ENCODE data around the gene ACOT2. TPM values are rescaled to one million over a fixed set of nuclear protein-coding genes. Genes with fewer than 3 reads are reported as not detected.
"Not testable (repeated sequence)": the region's sequence is repeated elsewhere in the genome, so short reads cannot be mapped to it uniquely, and the experiment has no call there.

ACOT2 gene
- 50.5 and 70.2 TPM in 2 replicates for polyA plus RNA-seq (2011; rRNA removed)
- polyA minus RNA-seq (2011; rRNA and poly(A)+ RNA removed), result 11.6 and 23.8 TPM in 2 replicates

GRCh38 chr14:73569185-73569958, at the start of gene ACOT2:
ACOT2 (plus strand) TSS chr14:73569213; CDS start chr14:73569241, 28 bp downstream.
- peak; percentile 23; the same call in 1 of the 2 replicates for TF ChIP-seq CTCF (IDR thresholded peaks at IDR 0.05; ENCODE audit: insufficient read depth, low read depth, low read length)
- peak; percentile 61 for DNase-seq (ENCODE audit: low read depth)
- CTCF ChIA-PET, result interaction anchor here (0.5 to 4.7 kb wide), 9 partner anchors 20 to 621 kb away, joined by 3 to 38 read pairs (median 3); partner anchors contain the start of gene RIOX1

GRCh38 chr14:73521229-73521628, 47.8 kb upstream of the ACOT2 start:
- POLR2A ChIA-PET, result no interaction called here
- no peaks in the 10 kb centered on the region for H3K36me3 ChIP-seq (ENCODE audit: control insufficient read depth, insufficient read depth, low read length)
- no peak overlapping the region for H3K4me3 ChIP-seq (ENCODE audit: low read depth, low read length)
- H3K27me3 ChIP-seq (ENCODE audit: control insufficient read depth, insufficient read depth, low read length), result peaks cover 1% of the 10 kb centered on the region; the same call in 1 of the 2 replicates
- no peak for TF ChIP-seq CTCF (IDR thresholded peaks at IDR 0.05; ENCODE audit: insufficient read depth, low read depth, low read length)
- CTCF ChIA-PET, result interaction anchor here (8.3 kb wide), 1 partner anchor 12 kb away, joined by 56 read pairs; no protein-coding TSS in a partner anchor
- no peak for DNase-seq (ENCODE audit: low read depth)

More at GRCh38 chr14:73569185-73569958, at the start of gene ACOT2:
- POLR2A ChIA-PET, result interaction anchor here (0.6 kb wide), 1 partner anchor 60 kb away, joined by 3 read pairs; no protein-coding TSS in a partner anchor
- H3K27me3 ChIP-seq (ENCODE audit: control insufficient read depth, insufficient read depth, low read length); H3K36me3 ChIP-seq (ENCODE audit: control insufficient read depth, insufficient read depth, low read length): not testable (repeated sequence)
- peak within 1 kb of the TSS; percentile 50 for H3K4me3 ChIP-seq (ENCODE audit: low read depth, low read length)

GRCh38 chr14:73524493-73524892, 44.5 kb upstream of the ACOT2 start:
- Histone ChIP-seq H3K36me3 (ENCODE audit: control insufficient read depth, insufficient read depth, low read length) (no peaks in the 10 kb centered on the region), H3K27me3 (ENCODE audit: control insufficient read depth, insufficient read depth, low read length) (peaks cover 1% of the 10 kb centered on the region; the same call in 1 of the 2 replicates), H3K4me3 (ENCODE audit: low read depth, low read length) (no peak overlapping the region)
- no peak for TF ChIP-seq CTCF (IDR thresholded peaks at IDR 0.05; ENCODE audit: insufficient read depth, low read depth, low read length)
- ChIA-PET POLR2A (no interaction called here), CTCF (no interaction called here)
- DNase-seq (ENCODE audit: low read depth), result no peak

- no peaks in the 10 kb centered on the region for H3K27me3 ChIP-seq (ENCODE audit: control insufficient read depth, insufficient read depth, low read length)
- no peak overlapping the region for H3K4me3 ChIP-seq (ENCODE audit: low read depth, low read length)
- H3K36me3 ChIP-seq (ENCODE audit: control insufficient read depth, insufficient read depth, low read length), result no peaks in the 10 kb centered on the region
- no peak for DNase-seq (ENCODE audit: low read depth)
- ChIA-PET POLR2A (no interaction called here), CTCF (interaction anchor here (0.7 to 3.2 kb wide), 2 partner anchors 18 to 43 kb away, joined by 3 to 17 read pairs; no protein-coding TSS in a partner anchor)
- no peak for TF ChIP-seq CTCF (IDR thresholded peaks at IDR 0.05; ENCODE audit: insufficient read depth, low read depth, low read length)
Measured at GRCh38 chr14:73526036-73526984, 42.7 kb upstream of the ACOT2 start.

- H3K36me3 ChIP-seq (ENCODE audit: control insufficient read depth, insufficient read depth, low read length); CTCF ChIA-PET; DNase-seq (ENCODE audit: low read depth); POLR2A ChIA-PET; H3K4me3 ChIP-seq (ENCODE audit: low read depth, low read length); H3K27me3 ChIP-seq (ENCODE audit: control insufficient read depth, insufficient read depth, low read length): not testable (repeated sequence)
Measured at GRCh38 chr14:73529356-73529755, 39.7 kb upstream of the ACOT2 start.

- POLR2A ChIA-PET; CTCF ChIA-PET; H3K4me3 ChIP-seq (ENCODE audit: low read depth, low read length); DNase-seq (ENCODE audit: low read depth); H3K27me3 ChIP-seq (ENCODE audit: control insufficient read depth, insufficient read depth, low read length); H3K36me3 ChIP-seq (ENCODE audit: control insufficient read depth, insufficient read depth, low read length): not testable (repeated sequence)
Measured at GRCh38 chr14:73531971-73532370, 37.0 kb upstream of the ACOT2 start.

- H3K36me3 ChIP-seq (ENCODE audit: control insufficient read depth, insufficient read depth, low read length); DNase-seq (ENCODE audit: low read depth); H3K27me3 ChIP-seq (ENCODE audit: control insufficient read depth, insufficient read depth, low read length); POLR2A ChIA-PET: not testable (repeated sequence)
- peak overlapping the region; percentile 33 for H3K4me3 ChIP-seq (ENCODE audit: low read depth, low read length)
- CTCF ChIA-PET, result interaction anchor here (0.6 to 0.8 kb wide), 2 partner anchors 49 to 364 kb away, joined by 3 read pairs; no protein-coding TSS in a partner anchor
Measured at GRCh38 chr14:73537244-73538045, 31.6 kb upstream of the ACOT2 start.

Data from BJ (cell line).